HG02852 (cell line): Measurements from ENCODE around the gene BSCL2.
"Not testable (repeated sequence)": the region's sequence is repeated elsewhere in the genome, so short reads cannot be mapped to it uniquely, and the experiment has no call there.

ENCODE experiments used
- ATAC-seq: cut with Tn5 transposase; IDR thresholded peaks from one replicate; pipeline ENCODE4 v1.9.1; 2021; ENCODE audit warnings: mild to moderate bottlenecking, moderate library complexity; ENCODE audit not compliant: unreplicated experiment

The BSCL2 gene

GRCh38 chr11:62664405-62665074, 42.7 kb downstream of the BSCL2 start:
- peak; percentile 29 for ATAC-seq

GRCh38 chr11:62656796-62657429, 50.3 kb downstream of the BSCL2 start:
- no peak for ATAC-seq

- ATAC-seq = no peak
These were observed 52.9 kb downstream of the BSCL2 start for GRCh38 chr11:62654297-62654696.

GRCh38 chr11:62652161-62653006, 54.8 kb downstream of the BSCL2 start:
- no peak for ATAC-seq

- not testable (repeated sequence) for ATAC-seq
These were observed 56.9 kb downstream of the BSCL2 start for GRCh38 chr11:62650283-62650682.

GRCh38 chr11:62649486-62649885, 57.7 kb downstream of the BSCL2 start:
- no peak for ATAC-seq

- ATAC-seq = no peak
These were observed 58.3 kb downstream of the BSCL2 start for GRCh38 chr11:62648967-62649364.

GRCh38 chr11:62648185-62648966, 58.8 kb downstream of the BSCL2 start:
- ATAC-seq = no peak

- ATAC-seq = no peak
These were observed 59.6 kb downstream of the BSCL2 start for GRCh38 chr11:62647609-62648005.

GRCh38 chr11:62646825-62647608, 60.2 kb downstream of the BSCL2 start:
- no peak for ATAC-seq

- ATAC-seq = peak; percentile 93
These were observed 61.0 kb downstream of the BSCL2 start, which contains the start of gene GANAB for GRCh38 chr11:62645946-62646824. Gene GANAB (minus strand): TSS chr11:62646613. CDS start chr11:62646599, 14 bp downstream.

- no peak for ATAC-seq
These were observed 61.6 kb downstream of the BSCL2 start for GRCh38 chr11:62645671-62645945.

GRCh38 chr11:62644220-62644619, 63.0 kb downstream of the BSCL2 start:
- ATAC-seq = no peak
